GM19035 (cell line): ENCODE results near the gene CEACAM20.
"Not testable (repeated sequence)": the region's sequence is repeated elsewhere in the genome, so short reads cannot be mapped to it uniquely, and the experiment has no call there.

Source experiments
- ATAC-seq: cut with Tn5 transposase; IDR thresholded peaks from one replicate; pipeline ENCODE4 v1.9.1; 2021; ENCODE audit not compliant: unreplicated experiment

The CEACAM20 gene

DNA sequence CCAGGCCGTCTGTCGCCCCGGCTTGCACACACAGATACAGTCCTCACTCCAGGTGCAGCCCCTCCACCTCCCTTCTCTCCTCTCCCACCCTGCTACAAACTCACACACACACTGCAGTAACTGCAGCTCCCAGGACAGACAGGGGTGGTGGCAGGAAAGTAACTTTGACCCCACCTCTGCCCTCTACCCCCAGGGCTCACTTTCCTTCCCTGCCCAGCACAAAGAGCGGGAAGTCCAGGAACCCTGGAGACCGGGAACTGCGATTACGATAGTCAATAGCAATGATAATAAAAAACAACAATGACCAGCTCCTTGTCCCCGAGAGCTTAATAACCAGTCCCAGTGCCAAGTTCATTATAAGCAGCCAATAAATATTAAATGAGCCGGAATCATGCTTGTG is at the start of gene CEACAM20:
TSS of gene CEACAM20 (minus strand) at position 140 of the 400 bp plus-strand sequence. CDS start 166 bp downstream, outside the sequence.
- ATAC-seq: no peak

DNA sequence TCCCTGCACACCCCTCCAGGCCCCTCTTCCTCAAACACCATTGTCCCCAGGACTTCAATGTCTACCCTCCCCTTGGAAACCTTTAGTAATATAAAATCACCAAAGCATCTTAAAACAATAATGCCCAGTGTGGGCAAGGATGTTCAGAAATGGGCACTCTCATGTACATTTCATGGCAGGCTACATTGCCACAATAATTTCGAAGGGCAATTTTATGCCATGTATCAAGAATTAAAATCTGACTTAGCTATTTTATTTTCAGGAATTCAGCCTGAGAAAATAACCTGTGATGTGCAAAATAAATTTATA is 48.0 kb upstream of the CEACAM20 start:
- no peak for ATAC-seq

DNA sequence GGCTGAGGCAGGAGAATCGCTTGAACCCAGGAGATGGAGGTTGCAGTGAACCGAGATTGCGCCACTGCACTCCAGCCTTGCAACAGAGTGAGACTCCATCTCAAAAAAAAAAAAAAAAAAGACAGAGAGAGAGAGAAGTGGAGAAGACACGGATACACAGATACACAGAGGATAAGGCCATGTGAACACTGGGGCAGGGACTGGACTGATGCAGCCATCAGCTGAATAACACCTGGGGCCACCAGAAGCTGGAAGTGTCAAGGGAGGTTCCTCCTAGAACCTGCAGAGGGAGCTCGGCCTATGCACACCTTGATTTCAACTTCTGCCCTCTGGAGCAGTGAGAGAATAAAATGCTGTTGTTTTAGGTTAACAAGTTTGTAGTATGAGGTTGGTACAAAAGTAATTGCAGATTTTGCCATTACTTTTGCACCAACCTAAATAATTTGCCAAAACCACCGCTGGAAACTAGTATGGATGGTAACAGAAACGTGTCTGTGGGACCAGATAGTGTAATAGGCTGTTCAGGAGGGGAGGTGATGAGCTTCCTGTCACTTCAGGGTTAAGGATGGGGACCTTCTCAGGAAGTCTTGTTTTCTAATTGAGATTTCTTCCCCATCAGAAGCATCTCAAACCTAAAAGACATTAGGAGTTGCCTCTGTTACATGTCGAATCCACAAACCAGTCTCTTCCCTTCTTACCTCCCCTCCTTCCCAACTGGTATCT is 47.5 kb upstream of the CEACAM20 start:
- ATAC-seq: no peak

DNA sequence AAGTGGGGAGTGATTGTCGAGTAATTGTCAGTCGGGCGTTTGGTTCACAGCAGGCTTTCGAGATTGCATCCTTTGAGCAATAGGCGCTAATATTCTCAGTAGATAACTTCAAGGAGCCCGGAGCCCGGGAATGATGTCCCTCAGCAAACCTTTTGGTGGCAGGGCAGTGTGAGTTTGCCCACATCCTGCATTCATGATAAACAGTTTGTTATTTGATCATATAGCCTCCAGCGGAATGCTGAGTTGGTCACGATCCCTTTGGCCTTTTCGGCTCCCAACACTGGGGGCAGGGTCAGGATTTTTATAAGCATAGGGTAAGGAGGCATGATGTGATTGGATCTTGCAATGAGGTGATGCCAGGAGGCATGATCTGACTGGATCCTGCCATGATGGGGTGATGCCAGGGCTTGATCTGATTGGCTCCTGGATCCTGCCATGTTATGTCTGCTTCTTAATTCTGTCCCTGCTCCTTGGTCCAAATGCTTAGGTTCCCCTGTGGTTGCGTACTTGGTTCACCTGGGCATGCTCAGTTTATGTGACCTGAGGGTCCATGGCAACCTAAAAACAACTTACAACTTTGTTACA is 45.7 kb upstream of the CEACAM20 start:
- ATAC-seq: no peak

DNA sequence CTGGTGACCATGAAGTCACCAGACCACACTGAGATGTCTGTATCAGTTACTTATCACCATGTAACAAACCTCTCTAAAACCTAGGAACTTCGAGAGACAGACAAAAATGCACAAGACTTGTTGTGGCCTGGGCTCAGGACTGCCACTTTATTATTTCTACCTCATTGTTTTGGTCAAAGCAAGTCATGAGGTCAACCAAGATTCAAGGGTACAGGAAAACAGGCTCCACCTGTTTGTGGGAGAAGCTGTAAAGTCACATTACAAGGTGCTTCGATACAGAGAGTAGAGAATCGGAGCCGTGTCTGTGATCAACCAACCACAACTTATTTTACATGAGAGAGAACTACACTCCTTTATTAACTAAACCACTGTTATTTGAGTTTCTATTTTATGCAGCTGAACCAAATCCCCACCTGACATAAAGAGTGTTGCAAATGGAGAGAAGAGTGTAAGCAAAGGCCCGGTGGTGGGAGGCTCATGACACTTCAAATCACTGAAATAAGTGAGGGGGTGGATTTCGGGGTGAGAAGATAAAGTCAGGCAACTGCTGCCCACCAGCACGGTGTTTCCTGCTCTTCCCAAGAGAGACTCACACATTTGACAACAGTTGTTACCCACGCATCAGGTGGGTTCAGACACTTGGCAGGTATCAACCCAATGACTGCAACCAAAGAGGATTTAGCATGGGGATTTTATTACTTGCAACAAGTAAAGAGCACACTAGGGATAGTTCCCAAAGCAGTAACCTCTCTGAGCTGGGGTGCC is 44.9 kb upstream of the CEACAM20 start:
- ATAC-seq: no peak

DNA sequence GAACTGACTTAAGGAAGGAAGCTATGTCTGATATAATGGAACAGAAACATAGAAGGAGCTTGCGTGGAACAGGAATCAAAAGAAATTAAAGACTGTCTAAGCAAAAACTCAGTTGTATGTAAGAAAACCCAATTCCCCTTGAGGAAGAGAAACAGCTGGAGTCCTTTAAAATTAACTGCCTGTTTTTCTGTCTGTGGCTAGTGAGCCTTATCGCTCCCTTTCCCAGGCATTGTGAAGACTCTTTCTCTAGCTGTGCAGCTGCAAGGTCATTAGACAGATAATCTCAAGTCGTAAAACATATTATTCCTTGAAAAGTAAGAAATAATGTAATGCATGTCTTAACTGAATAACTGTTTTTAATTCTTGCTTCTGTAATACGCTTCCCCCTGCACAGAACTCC is 44.2 kb upstream of the CEACAM20 start:
- no peak for ATAC-seq

DNA sequence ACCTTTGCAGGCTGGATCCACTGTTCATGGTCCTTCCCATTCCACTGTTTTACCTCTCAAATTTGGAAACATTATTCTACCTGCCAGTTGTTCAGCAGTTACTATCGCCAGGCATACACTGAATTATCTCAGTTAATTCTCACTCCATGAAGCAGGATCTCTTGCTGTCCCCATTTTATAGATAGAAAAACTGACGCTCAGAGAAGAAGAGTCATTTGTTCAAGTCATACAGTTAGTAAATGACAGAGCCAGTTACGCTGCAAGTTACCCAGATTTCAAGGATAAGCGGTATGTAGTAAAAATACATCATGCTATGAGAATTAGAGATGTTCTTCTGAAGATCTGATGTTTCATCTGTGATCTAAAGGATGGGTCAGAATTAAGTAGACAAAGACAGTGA is 43.7 kb upstream of the CEACAM20 start:
- ATAC-seq: no peak

DNA sequence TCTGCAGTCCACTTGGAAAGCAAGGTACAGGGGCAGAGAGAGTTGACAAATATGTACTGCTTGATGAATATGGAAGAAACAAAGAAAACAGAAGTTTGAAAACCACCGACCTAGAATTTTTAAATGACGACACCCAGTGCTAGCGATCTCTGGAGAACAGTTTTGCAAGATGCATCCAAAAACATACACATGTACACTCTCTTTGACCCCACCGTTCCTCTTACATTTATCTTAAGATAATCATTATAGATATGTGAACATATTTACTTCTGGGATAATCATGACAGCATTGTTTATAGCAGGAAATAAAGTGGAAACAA is 43.1 kb upstream of the CEACAM20 start:
- no peak for ATAC-seq

DNA sequence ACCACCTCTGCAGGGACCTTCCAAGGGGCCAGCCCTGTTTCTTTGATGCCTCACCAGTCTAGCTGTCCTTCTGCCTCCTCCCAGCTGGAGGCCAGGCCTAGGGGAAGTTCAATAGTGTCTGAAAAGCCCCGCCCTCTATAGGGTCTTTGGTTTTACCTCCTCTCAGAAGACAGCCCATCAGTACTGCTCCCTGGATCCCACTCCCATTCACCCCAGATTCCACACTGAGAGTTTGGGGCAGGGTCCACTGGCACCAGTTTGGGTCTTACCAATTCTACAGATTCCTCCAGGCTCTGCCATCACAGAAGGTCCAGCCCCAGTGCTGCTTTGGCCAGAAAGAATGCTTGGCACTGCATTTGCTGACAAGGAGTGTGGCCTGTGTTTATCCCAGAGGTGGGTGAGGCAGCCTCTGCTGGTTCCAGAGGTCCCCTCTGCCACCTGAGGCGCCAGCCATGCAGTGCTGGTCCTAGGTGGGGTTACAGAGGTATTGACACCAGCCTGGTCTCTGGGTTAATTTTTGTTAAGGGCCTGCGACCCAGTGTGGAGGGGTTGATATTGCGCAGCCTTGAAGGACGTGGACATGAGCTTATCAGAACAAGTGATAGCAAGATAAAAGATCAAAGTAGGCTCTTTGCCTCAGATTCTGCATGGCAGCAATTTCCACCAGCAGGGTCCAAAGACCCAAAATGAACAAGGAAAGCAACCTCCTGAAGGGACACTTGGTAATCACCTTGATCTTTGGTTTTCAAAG is 42.5 kb upstream of the CEACAM20 start:
- no peak for ATAC-seq

DNA sequence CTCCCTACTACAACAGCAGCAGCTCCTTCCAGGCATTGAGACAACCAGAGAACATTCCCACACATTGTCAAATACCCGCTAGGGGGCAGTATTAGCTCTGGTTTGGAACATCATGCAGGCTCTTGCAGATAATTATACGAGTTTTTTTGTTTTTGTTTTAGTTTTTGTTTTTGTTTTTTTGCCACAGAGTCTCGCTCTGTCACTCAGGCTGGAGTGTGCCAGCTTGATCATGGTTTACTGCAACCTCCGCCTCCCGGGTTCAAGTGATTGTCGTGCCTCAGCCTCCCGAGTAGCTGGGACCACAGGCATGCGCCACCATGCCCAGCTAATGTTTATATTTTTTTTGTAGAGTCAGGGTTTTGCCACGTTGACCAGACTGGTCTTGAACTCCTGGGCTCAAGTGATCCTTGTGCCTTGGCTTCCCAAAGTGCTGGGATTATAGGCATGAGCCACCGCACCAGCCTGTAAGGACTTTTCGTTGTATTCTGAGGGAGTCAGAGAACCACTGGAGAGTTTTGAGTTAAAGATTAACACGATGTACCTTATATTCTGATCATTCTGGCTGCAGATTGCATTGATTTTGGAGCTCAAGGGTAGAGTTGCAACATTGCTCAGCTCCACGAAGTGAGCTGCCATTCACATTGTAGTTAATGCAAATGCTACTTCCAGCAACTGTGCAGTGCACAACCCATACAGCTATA is 41.7 kb upstream of the CEACAM20 start:
- no peak for ATAC-seq

DNA sequence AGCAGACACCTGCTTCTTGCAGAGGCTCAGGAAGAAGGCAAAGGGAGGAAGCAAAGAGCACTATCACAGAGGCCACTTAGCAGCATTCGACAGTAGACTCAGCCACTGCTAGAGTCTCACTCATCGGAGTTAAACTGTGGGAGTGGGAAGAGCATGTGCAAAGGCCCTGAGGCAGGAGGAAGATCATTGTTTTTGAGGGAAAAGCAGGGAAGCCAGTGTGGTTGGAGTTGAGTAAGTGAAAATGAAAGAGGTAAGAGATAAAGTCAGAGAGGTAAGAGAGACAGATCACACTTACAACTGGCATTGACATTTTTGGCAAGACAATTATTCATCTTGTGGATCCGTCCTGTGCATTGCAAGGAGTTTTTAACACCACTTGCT is 41.1 kb upstream of the CEACAM20 start:
- no peak for ATAC-seq

DNA sequence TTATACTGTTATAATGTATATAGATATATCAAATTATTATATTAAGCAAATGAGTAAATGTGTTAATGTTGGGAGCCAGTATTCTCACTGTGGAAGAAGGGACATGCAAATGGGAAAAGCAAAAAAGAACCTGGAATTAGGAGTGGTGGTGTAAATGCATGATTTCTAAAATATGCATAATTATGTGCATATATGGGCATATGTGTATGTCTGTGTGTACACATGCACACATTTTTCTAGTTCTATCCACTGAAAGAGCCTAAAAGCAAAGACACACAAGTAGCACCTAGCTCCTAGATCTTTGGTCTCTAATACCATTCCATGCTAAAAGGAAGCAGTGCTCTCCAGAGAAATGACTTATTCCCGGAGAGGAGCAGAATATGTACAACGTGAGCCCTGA is 38.3 kb upstream of the CEACAM20 start:
- no peak for ATAC-seq

DNA sequence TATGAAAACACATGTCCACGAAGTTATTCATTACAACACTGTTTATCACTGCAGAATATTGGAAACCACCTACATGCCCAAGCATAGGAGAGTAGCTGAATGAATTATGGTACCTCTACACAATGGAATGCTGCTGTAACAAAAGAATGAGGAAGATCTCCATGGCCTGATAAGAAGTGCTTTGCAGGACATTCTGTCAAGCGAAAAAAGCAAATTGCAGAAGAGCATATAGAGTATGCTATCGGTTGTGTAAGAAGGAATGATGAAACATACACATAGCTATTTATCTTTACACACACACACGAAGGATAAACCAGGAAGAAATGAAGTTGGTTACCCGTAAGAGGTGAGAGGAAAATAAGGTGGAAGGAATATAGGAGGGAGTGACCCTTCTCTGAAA is 37.5 kb upstream of the CEACAM20 start:
- ATAC-seq: no peak

DNA sequence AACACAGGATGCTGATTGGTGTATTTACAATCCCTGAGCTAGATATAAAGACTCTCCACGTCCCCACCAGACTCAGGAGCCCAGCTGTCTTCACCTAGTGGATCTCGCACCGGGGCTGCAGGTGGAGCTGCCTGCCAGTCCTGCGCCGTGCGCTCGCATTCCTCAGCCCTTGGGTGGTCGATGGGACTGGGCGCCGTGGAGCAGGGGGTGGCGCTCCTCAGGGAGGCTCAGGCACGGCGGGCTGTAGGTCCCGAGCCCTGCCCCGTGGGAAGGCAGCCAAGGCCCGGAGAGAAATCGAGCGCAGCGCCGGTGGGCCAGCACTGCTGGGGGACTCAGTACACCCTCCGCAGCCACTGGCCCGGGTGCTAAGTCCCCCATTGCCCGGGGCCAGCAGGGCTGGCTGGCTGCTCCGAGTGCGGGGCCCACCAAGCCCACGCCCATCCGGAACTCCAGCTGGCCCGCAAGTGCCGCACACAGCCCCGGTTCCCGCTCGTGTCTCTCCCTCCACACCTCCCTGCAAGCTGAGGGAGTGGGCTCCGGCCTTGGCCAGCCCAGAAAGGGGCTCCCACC is 33.7 kb upstream of the CEACAM20 start:
- ATAC-seq: not testable (repeated sequence)

DNA sequence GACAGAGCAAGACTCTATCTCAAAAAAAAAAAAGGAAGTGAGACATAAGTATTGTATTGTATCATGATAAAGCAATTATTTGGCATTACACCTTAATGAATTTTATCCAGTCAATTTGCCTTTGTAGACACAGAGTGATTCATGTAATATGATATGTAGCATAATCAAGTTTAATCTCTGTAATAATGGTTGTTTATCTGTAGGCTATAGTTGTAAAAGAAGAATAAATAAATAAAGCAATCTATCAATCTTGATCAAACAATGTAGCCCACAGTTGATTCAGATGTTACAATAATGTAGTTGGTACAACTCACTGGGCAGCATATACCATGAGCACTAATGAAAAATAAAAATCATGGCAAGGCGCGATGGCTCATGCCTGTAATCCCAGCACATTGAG is 28.5 kb upstream of the CEACAM20 start:
- no peak for ATAC-seq

DNA sequence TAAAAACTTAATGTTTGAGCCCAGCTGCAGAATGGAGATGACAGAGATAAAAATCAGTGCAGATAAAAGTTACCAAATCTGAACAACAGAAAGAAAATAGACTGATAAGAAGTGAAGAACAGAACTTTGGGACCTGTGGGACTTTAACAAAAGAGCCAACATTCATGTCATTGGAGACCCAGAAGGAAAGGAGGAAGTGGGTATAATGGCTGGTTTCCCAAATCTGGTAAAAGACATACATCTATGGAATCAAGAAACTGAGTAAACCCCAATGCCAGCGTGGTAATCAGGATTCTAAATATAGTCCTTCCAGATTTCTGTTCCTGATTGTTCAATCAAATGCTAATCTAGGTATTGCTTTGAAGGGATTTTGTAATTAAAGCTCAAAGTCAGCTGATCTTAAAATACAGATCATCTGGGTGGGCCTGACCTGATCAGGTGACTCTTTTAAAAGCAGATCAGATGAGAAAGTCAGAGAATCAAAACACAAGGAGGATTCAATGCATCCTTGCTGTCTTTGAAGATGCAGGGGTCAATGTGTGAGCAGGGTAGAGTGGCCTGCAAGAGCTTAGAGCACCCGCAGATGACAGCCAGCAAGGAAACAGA is 25.3 kb upstream of the CEACAM20 start:
- no peak for ATAC-seq

DNA sequence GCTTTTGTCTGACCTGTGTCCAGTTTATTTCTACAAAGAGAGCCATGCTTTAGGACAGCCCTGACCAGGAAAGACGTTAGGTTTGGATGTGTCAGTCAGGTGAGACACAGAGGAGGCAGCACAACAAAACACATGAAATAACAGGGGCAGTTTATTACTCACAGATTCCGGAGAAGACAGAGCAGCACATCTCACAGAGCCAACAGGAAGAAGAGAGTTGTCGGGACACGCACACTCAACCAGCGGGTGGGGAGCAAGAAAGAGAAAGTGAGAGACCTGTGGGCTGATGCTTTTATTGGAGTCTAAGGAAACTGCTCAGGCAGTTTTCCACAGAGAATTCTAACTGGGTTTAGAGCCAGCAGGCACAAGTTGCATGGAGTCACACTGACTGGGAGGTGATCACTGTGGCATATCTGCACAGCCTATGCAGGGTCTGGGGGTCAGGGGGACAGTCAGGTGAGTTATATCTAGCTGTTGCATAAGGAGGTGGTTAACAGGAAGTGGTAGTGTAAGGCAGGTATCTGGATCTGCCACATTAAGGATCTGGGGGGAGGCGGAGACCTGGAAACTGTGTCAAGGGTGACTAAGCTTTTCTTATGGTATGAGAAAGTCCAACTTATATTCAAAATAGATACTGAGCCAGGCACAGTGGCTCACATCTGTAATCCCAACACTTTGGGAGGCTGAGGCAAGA is 24.1 kb upstream of the CEACAM20 start:
- ATAC-seq: no peak

DNA sequence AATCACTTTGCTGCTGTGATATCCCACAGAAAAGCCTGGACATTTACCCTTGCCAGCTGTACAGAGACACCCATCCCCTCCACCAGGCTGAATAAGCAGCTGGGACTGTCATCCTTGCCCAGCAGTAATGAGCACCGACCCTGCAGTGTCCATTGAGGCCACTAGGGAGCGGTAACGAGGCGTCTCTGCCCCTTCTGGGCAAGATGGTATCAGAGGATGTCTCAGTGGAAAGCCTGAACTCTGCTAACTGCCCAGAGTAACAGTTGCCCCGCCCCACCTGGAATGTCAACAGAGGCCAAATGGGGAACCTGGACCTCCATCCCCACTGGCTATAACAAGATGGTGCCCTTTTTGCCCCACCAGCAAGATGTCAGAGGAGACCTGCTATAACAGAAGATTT is 22.8 kb upstream of the CEACAM20 start:
- no peak for ATAC-seq

DNA sequence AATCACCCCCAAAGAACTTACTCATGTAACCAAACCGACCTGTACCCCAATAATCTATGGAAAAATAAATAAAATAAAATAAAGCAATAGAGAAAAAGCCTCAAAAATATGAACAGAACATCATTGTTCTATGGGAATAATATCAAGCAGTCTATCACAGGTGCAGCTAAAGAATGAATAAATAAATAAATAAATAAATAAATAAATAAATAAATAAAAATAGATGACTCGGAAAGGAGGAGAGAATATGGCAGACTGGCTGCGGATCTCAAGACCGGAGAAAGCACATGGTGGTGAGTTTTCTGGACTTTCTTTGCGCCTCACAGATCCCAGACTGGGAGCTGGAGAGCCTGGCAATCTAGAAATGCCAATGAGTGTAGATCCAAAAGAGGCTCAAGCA is 22.4 kb upstream of the CEACAM20 start:
- no peak for ATAC-seq

DNA sequence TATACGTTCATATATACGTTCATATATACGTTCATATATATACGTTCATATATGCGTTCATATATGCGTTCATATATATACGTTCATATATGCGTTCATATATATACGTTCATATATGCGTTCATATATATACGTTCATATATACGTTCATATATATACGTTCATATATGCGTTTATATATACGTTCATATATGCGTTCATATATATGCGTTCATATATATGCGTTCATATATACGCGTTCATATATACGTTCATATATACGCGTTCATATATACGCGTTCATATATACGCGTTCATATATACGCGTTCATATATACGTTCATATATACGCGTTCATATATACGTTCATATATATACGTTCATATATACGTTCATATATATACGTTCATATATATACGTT is 21.5 kb upstream of the CEACAM20 start:
- ATAC-seq: not testable (repeated sequence)
